Measurements from ENCODE around the gene LEMD2.

Gene LEMD2

GRCh38 chr6:33772082-33772830 is 16.7 kb downstream of the LEMD2 start:
- no peak for FAIRE-seq

GRCh38 chr6:33771146-33772081 is 17.5 kb downstream of the LEMD2 start:
- FAIRE-seq: no peak

- no peak for FAIRE-seq
These were observed 18.1 kb downstream of the LEMD2 start for GRCh38 chr6:33770833-33771145.

DNA sequence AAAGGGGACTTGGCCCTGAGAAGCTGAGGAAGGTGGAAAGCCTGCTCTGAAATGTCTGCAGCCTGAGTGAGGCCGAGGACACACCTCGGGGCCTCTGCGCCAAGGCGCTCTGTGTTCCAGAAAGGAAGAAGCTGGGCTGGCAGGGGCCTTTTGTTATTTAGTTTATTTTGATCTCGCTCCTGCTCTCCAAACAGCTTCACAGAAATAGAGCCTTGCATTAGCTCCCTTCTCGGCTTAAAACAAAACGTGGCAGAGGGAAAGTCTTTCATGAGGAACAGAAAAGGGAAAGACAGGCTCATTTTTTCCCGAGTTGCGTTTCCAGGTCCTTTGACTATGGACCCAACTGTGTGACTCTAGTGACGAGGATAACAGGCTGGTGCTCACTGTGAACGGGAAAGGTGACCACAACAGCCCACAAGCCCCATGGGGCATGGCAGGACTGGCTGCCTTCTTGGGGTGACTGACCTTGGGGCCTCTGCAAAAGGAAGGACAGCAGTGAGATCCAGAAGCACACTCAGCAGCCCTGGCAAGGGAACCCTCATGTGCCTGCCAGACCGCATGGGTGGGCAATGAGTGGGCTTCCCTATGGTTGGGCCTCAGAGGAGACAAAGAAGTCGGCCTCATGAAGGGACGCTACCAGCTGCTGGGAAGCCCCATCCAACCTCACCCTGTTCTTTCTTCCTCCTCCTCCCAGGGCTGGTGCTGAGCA is 18.7 kb downstream of the LEMD2 start:
- no peak for FAIRE-seq

- FAIRE-seq: no peak
These were observed 19.6 kb downstream of the LEMD2 start for GRCh38 chr6:33769248-33769821.

DNA sequence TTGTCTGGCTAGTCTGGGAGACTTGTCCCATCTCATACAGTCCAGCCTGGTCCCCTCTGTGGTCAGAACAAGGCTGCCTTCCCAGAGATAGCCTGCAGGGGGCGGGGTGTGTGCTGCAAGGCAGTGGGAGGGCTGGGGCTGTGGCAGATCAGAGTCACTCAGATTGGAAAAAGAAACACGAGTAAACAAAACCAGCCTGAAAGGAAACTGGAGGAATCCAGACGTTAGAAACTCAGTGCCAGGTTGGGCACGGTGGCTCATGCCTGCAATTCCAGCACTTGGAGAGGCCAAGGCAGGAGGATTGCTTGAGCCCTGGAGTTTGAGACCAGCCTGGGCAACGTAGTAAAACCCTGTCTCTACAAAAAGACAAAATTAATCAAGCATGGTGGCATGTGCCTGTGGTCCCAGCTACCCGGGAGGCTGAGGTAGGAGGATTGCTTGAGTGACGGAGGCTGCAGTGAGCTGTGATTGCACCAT is 20.2 kb downstream of the LEMD2 start:
- peak; percentile 23 for FAIRE-seq

- FAIRE-seq: no peak
These were observed 21.7 kb downstream of the LEMD2 start for GRCh38 chr6:33766921-33767907.

DNA sequence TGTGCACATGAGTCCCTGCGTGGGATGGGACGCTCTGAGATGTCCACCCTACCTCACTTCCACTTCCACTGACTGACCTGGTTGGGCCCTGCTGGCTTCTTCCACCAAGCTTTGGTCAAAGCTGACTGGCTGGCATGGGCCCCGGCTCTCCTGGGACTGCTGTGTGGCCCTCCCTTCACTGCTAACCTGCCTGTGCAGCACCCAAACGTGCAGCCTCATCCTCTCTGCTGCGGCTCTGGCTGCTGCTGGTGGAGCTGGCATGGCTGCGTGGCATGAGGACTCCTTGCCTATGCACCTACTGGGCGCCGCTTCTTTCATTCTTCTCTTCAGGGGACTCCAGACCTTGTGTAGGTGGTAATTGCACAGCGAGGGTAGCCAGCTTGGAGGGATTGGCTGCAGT is 23.6 kb downstream of the LEMD2 start:
- no peak for FAIRE-seq

- FAIRE-seq: no peak
These were observed 24.9 kb downstream of the LEMD2 start for GRCh38 chr6:33764036-33764435.

DNA sequence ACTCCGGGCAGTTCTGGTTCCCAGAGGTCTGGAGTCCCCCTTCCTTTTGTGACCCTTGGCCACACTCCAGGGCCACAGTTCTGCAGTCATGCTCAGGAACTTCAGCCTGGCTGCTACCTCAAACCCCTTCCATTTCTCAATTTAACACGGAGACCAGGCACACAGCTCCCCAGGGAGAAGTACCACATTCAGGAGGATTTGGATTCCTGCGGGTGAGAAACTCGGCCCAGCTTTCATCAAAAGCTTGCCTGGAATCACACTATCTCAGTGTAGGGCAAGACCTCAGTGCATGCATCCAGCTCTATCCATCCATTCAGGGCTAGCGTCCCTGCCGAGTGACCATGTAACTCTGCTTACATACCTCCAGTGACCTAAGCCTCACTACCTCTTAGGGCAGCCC is 25.4 kb downstream of the LEMD2 start:
- FAIRE-seq: no peak

GRCh38 chr6:33762713-33763112 is 26.2 kb downstream of the LEMD2 start:
- FAIRE-seq: no peak

DNA sequence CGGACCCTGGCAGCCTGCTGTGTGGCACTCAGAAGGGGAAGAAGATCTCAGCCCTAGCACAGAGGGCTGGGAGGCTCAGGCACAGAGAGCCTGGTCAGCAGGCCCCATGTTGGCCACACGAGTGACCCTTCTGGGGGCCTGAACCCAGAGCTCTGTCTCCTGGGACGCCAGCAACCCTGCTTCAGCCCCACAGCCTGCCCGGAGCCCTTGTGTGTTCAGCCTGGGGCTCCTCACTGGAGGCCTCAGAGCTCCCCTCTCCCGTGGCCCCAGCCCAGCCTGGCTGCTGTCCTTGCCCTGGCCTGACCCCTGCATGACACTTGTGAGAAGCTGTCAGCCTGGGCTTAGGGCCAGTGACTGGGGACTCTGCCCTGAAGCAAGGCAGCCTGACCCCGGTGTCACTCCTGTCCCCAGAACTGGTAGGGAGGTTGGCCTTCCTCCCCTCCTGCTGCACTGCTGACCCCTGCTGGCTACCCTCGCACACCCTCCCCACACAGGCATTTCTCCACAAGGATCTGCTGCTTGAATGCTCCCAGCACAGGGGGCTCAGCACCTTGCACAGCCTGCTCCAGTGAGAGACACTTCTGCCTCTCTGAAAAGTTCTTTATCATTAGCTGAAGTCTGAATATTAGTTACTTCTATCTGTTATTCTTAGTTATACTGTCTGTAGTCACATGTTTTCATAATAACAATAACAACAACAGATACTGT is 26.9 kb downstream of the LEMD2 start:
- no peak for FAIRE-seq

GRCh38 chr6:33761581-33761921 is 27.4 kb downstream of the LEMD2 start:
- FAIRE-seq: no peak

GRCh38 chr6:33759887-33760629 is 28.9 kb downstream of the LEMD2 start:
- no peak for FAIRE-seq

DNA sequence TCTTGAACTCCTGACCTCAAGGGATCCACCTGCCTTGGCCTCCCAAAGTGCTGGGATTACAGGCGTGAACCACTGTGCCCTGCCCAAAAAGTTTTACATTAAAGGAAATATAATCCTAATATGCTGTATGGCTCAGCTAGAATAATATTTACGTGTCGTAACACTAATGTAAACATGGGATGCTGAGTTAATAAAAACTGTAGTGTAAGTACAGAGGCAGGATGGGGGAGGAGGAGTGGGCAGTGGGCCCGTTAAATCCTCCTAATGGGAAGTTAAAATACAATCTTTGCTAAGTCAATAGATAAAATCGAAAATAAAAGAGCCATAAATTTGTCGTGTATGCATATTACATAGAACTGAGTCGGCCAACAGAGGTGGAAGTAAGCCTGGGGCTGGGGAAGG is 30.1 kb downstream of the LEMD2 start:
- no peak for FAIRE-seq

- no peak for FAIRE-seq
These were observed 31.0 kb downstream of the LEMD2 start for GRCh38 chr6:33757906-33758305.

GRCh38 chr6:33757113-33757512 is 31.8 kb downstream of the LEMD2 start:
- no peak for FAIRE-seq

GRCh38 chr6:33756211-33756954 is 32.5 kb downstream of the LEMD2 start:
- no peak for FAIRE-seq

GRCh38 chr6:33755070-33755869 is 33.7 kb downstream of the LEMD2 start:
- FAIRE-seq: no peak

All from TTC549 (cell line).